Natural killer cell (primary cell): ENCODE data around the gene IFT20. TPM values are rescaled to one million over a fixed set of nuclear protein-coding genes. Genes with fewer than 3 reads are reported as not detected.

ENCODE experiments used
- ATAC-seq, 3 donors: fragments of 150-1000 bp in 2 of 3; fragments of 200-7000 bp in 1 of 3; cut with Tn5 transposase; 1 replicate in 1 of 3; 2 replicates in 2 of 3; pipeline ENCODE4 v1.10.0; 2021; ENCODE audit warnings: mild to moderate bottlenecking in 2 of 3, moderate library complexity in 2 of 3
- DNase-seq, 2 donors: peaks; one replicate each; pipeline versions ENCODE4 v3.0.0 to v3.0.0-alpha.2; 2013 to 2021; ENCODE audit warnings: mixed read lengths in 1 of 2
- H3K27ac ChIP-seq: one replicate; pipeline ENCODE4 v1.5.1; 2013; ENCODE audit warnings: mild to moderate bottlenecking, low read length
- H3K27me3 ChIP-seq: one replicate; pipeline ENCODE4 v1.6.1; 2013; ENCODE audit warnings: low read length; ENCODE audit not compliant: control insufficient read depth, insufficient read depth
- H3K36me3 ChIP-seq: one replicate; pipeline ENCODE4 v1.6.1; 2013; ENCODE audit warnings: low read length; ENCODE audit not compliant: control insufficient read depth, insufficient read depth
- H3K4me1 ChIP-seq: one replicate; pipeline ENCODE4 v1.6.1; 2013; ENCODE audit warnings: low read length; ENCODE audit not compliant: control insufficient read depth, insufficient read depth
- H3K4me3 ChIP-seq: one replicate; pipeline ENCODE4 v1.5.1; 2013; ENCODE audit warnings: low read length
- H3K9me3 ChIP-seq: one replicate; pipeline ENCODE4 v1.6.1; 2013; ENCODE audit warnings: low read length; ENCODE audit not compliant: control insufficient read depth, insufficient read depth
- H3K27ac Mint-ChIP-seq, 2 donors: one replicate each; pipeline ENCODE4 v1.8.0; 2022; ENCODE audit warnings: mild to moderate bottlenecking in 2 of 2, mixed read lengths in 2 of 2, moderate library complexity in 1 of 2
- H3K27me3 Mint-ChIP-seq, 2 donors: one replicate each; pipeline ENCODE4 v1.8.0; 2022; ENCODE audit warnings: low read depth in 2 of 2, mixed read lengths in 2 of 2
- H3K36me3 Mint-ChIP-seq: one replicate; pipeline ENCODE4 v1.8.0; 2022; ENCODE audit warnings: mixed read lengths
- H3K4me1 Mint-ChIP-seq, 2 donors: one replicate each; pipeline ENCODE4 v1.8.0; 2022; ENCODE audit warnings: mixed read lengths in 2 of 2
- H3K4me3 Mint-ChIP-seq: one replicate; pipeline ENCODE4 v1.8.0; 2022; ENCODE audit warnings: mild to moderate bottlenecking, moderate library complexity, mixed read lengths
- H3K9me3 Mint-ChIP-seq, 2 donors: one replicate each; pipeline ENCODE4 v1.8.0; 2022; ENCODE audit warnings: mixed read lengths in 2 of 2
- WGBS: methylation state at CpG from one replicate; pipeline ENCODE4 v1.1.7; 2013; ENCODE audit warnings: missing lambda C conversion rate; ENCODE audit not compliant: insufficient coverage; 5-methylcytosine and 5-hydroxymethylcytosine counted together
- intact Hi-C: fragments of 100-400 bp; cut with micrococcal nuclease; formaldehyde crosslinking; loops from one replicate; pipeline ENCODE4 v1.14.2; 2022
- total RNA-seq, 4 donors: library from RNA; stranded (reverse); fragments of 120-200 nt in 1 of 4; gene quantifications; one replicate each; pipeline versions ENCODE4 v1.2.3 to v1.2.4, GENCODE V29; 2013 to 2022
- TF ChIP-seq, protein P1 (sequence below): fragments of 200-600 bp; IDR thresholded peaks from one replicate; pipeline ENCODE4 v1.8.0; 2022; ENCODE audit warnings: antibody characterized with exemption

Gene IFT20
- total RNA-seq, 3 donors from 2014 or later (not counting 1 experiment from before 2014, with no cell fraction given) = 50.0 to 109 (median 68.6) TPM

DNA sequence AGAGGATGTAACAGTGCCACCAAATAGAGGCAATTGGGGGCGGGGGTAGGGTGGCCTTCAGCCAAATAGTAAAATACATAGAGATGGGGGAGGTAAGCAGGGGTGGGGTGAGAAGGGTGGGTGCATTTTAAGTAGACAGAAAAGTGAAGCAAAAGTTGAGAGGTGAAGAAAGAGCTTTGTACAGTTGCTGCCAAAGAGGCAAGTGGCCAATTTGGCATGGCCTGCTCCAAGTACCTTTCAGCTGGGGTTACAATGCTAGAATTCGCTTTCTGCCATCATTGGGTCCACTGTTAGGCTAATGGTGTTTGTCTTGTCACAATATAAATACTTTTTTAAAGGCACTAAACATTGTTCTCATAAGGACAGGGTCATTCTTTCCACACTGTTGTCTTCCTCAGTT, 21.4 kb downstream of the IFT20 start:
- intact Hi-C loops = no loop called here
- H3K4me1 Mint-ChIP-seq = peaks cover 10 to 13% of the 10 kb centered on the region in 2 donors
- WGBS = 83% methylated on average over 2 of the region's 2 CpGs
- Histone ChIP-seq H3K9me3 (no peaks in the 10 kb centered on the region), H3K4me3 (no peak overlapping the region), H3K36me3 (no peaks in the 10 kb centered on the region), H3K27ac (no peak overlapping the region), H3K4me1 (peaks cover 11% of the 10 kb centered on the region), H3K27me3 (peaks cover 2% of the 10 kb centered on the region)
- no peak overlapping the region for H3K4me3 Mint-ChIP-seq
- H3K36me3 Mint-ChIP-seq = no peaks in the 10 kb centered on the region
- H3K27me3 Mint-ChIP-seq = peaks cover 3 to 7% of the 10 kb centered on the region in 2 donors
- ATAC-seq (no peak), DNase-seq (no peak)
- no peaks in the 10 kb centered on the region for H3K9me3 Mint-ChIP-seq
- TF ChIP-seq, protein P1, sequence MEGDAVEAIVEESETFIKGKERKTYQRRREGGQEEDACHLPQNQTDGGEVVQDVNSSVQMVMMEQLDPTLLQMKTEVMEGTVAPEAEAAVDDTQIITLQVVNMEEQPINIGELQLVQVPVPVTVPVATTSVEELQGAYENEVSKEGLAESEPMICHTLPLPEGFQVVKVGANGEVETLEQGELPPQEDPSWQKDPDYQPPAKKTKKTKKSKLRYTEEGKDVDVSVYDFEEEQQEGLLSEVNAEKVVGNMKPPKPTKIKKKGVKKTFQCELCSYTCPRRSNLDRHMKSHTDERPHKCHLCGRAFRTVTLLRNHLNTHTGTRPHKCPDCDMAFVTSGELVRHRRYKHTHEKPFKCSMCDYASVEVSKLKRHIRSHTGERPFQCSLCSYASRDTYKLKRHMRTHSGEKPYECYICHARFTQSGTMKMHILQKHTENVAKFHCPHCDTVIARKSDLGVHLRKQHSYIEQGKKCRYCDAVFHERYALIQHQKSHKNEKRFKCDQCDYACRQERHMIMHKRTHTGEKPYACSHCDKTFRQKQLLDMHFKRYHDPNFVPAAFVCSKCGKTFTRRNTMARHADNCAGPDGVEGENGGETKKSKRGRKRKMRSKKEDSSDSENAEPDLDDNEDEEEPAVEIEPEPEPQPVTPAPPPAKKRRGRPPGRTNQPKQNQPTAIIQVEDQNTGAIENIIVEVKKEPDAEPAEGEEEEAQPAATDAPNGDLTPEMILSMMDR = no peak
- H3K27ac Mint-ChIP-seq = no peak overlapping the region

DNA sequence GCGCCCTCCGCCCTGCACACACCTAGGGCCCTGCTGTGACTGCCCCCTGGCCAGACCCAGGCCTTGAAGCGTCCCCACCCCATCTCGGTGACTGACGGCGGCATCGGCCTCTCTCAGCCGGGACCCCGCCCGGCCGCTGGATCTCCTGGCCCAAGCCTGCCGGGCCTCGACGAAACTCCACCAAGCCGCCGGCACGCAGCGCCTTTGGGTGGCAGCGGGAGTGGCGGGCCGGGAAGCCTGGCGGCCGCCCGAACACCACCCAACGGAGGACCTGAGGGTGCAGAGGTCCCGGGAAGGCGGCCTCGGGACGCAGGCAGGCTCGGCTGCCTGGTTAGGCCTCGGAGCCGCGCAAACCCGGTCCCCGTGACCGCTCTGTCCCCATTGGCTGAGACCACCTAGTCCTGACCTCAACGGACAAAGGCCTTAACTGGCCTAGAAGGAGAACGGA, 28.3 kb downstream of the IFT20 start:
- H3K27ac ChIP-seq = no peak overlapping the region
- intact Hi-C loops = no loop called here
- TF ChIP-seq, protein P1 = no peak
- no peaks in the 10 kb centered on the region for H3K36me3 ChIP-seq
- Mint-ChIP-seq H3K27me3 (peaks cover 23 to 43% of the 10 kb centered on the region in 2 donors), H3K4me3 (no peak overlapping the region), H3K27ac (no peak overlapping the region), H3K36me3 (no peaks in the 10 kb centered on the region), H3K4me1 (no peaks in the 10 kb centered on the region), H3K9me3 (no peaks in the 10 kb centered on the region)
- no peaks in the 10 kb centered on the region for H3K9me3 ChIP-seq
- peaks cover 17% of the 10 kb centered on the region for H3K27me3 ChIP-seq
- no peak for DNase-seq
- H3K4me1 ChIP-seq = no peaks in the 10 kb centered on the region
- 44% methylated on average over 38 of the region's 38 CpGs for WGBS
- no peak for ATAC-seq
- H3K4me3 ChIP-seq = no peak overlapping the region

DNA sequence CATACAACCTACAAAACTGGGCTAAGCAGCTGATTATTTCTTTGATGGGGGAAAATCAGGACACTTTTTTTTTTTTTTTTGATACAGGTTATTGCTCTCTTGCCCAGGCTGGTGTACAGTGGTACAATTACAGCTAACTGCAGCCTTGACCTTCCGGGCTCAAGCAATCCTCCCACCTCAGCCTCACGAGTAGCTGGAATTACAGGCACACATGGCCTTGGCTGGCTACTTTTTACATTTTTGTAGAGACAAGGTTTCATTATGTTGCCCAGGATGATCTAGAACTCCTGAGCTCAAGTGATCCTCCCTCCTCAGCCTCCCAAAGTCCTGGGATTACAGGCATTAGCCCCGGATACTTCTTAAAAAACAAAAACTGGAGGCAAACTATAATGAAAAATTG, 36.8 kb downstream of the IFT20 start:
- no peaks in the 10 kb centered on the region for H3K4me1 Mint-ChIP-seq
- TF ChIP-seq, protein P1 = no peak
- no peaks in the 10 kb centered on the region for H3K4me1 ChIP-seq
- 100% methylated on average over 2 of the region's 3 CpGs for WGBS
- no peak for ATAC-seq
- H3K9me3 ChIP-seq = no peaks in the 10 kb centered on the region
- H3K27me3 ChIP-seq = peaks cover 3% of the 10 kb centered on the region
- H3K4me3 ChIP-seq = no peak overlapping the region
- no peak overlapping the region for H3K27ac ChIP-seq
- H3K27me3 Mint-ChIP-seq = peaks cover 17 to 29% of the 10 kb centered on the region in 2 donors
- no peak overlapping the region for H3K4me3 Mint-ChIP-seq
- no peak overlapping the region for H3K27ac Mint-ChIP-seq
- H3K9me3 Mint-ChIP-seq = no peaks in the 10 kb centered on the region
- DNase-seq = no peak
- no peaks in the 10 kb centered on the region for H3K36me3 Mint-ChIP-seq
- intact Hi-C loops = no loop called here
- H3K36me3 ChIP-seq = no peaks in the 10 kb centered on the region
